ENCODE measurements around the gene CATSPER3. TPM values are rescaled to one million over a fixed set of nuclear protein-coding genes. Genes with fewer than 3 reads are reported as not detected.

CATSPER3 gene
- total RNA-seq, 1 donor from 2014 or later: 0.22 TPM

- peaks cover 5% of the 10 kb centered on the region for H3K4me1 Mint-ChIP-seq (ENCODE audit: unreplicated experiment)
- no peak for TF ChIP-seq CTCF (conservative IDR thresholded peaks at IDR 0.05)
- no peak overlapping the region for H3K27ac Mint-ChIP-seq
- H3K4me3 Mint-ChIP-seq: no peak overlapping the region
- no peak for DNase-seq (ENCODE audit: extremely low spot score, unreplicated experiment)
- H3K27me3 Mint-ChIP-seq: peaks cover 86% of the 10 kb centered on the region
- no peaks in the 10 kb centered on the region for H3K9me3 Mint-ChIP-seq
- no peaks in the 10 kb centered on the region for H3K36me3 Mint-ChIP-seq
These were observed 70.6 kb downstream of the CATSPER3 start for GRCh38 chr5:135038205-135038812.

GRCh38 chr5:135038813-135039270, 71.1 kb downstream of the CATSPER3 start:
- H3K27ac Mint-ChIP-seq: no peak overlapping the region
- H3K27me3 Mint-ChIP-seq: peaks cover 90% of the 10 kb centered on the region
- TF ChIP-seq CTCF (conservative IDR thresholded peaks at IDR 0.05): no peak
- H3K36me3 Mint-ChIP-seq: no peaks in the 10 kb centered on the region
- H3K4me3 Mint-ChIP-seq: no peak overlapping the region
- H3K9me3 Mint-ChIP-seq: no peaks in the 10 kb centered on the region
- DNase-seq (ENCODE audit: extremely low spot score, unreplicated experiment): no peak
- peaks cover 3% of the 10 kb centered on the region for H3K4me1 Mint-ChIP-seq (ENCODE audit: unreplicated experiment)

GRCh38 chr5:135039271-135040033, 71.7 kb downstream of the CATSPER3 start:
- H3K4me3 Mint-ChIP-seq: no peak overlapping the region

GRCh38 chr5:135040034-135040332, 72.3 kb downstream of the CATSPER3 start:
- H3K9me3 Mint-ChIP-seq: no peaks in the 10 kb centered on the region
- TF ChIP-seq CTCF (conservative IDR thresholded peaks at IDR 0.05): no peak
- peaks cover 93% of the 10 kb centered on the region for H3K27me3 Mint-ChIP-seq
- no peak overlapping the region for H3K27ac Mint-ChIP-seq
- H3K4me3 Mint-ChIP-seq: no peak overlapping the region
- H3K4me1 Mint-ChIP-seq (ENCODE audit: unreplicated experiment): peaks cover 2% of the 10 kb centered on the region
- no peak for DNase-seq (ENCODE audit: extremely low spot score, unreplicated experiment)
- H3K36me3 Mint-ChIP-seq: no peaks in the 10 kb centered on the region

More at GRCh38 chr5:135039271-135040033, 71.7 kb downstream of the CATSPER3 start:
- peaks cover 93% of the 10 kb centered on the region for H3K27me3 Mint-ChIP-seq
- no peak overlapping the region for H3K27ac Mint-ChIP-seq
- no peak for DNase-seq (ENCODE audit: extremely low spot score, unreplicated experiment)
- H3K9me3 Mint-ChIP-seq: no peaks in the 10 kb centered on the region
- H3K4me1 Mint-ChIP-seq (ENCODE audit: unreplicated experiment): peaks cover 3% of the 10 kb centered on the region
- no peaks in the 10 kb centered on the region for H3K36me3 Mint-ChIP-seq
- no peak for TF ChIP-seq CTCF (conservative IDR thresholded peaks at IDR 0.05)

GRCh38 chr5:135040333-135041144, 72.8 kb downstream of the CATSPER3 start:
- DNase-seq (ENCODE audit: extremely low spot score, unreplicated experiment): no peak
- TF ChIP-seq CTCF (conservative IDR thresholded peaks at IDR 0.05): no peak
- no peaks in the 10 kb centered on the region for H3K9me3 Mint-ChIP-seq
- peaks cover 93% of the 10 kb centered on the region for H3K27me3 Mint-ChIP-seq
- H3K4me3 Mint-ChIP-seq: peak overlapping the region; percentile 22
- H3K27ac Mint-ChIP-seq: no peak overlapping the region
- H3K4me1 Mint-ChIP-seq (ENCODE audit: unreplicated experiment): no peaks in the 10 kb centered on the region
- H3K36me3 Mint-ChIP-seq: no peaks in the 10 kb centered on the region
